Neural cell (in vitro differentiated cells): ENCODE measurements around the gene SSR2.

Source experiments
- CTCF ChIP-seq: fragments of 450-650 bp; IDR thresholded peaks from 2 replicates; pipeline ENCODE4 v1.5.1; 2014; ENCODE audit warnings: antibody characterized with exemption, mild to moderate bottlenecking, moderate library complexity; ENCODE audit not compliant: poor library complexity, severe bottlenecking
- EZH2 ChIP-seq: fragments of 200-600, 300-800 bp; shearing (Covaris generic), sonication (generic); IDR thresholded peaks from 2 replicates; pipeline ENCODE4 v1.6.1; 2014; ENCODE audit warnings: antibody characterized with exemption, low read length, borderline replicate concordance, mild to moderate bottlenecking; ENCODE audit not compliant: insufficient read depth, poor library complexity, severe bottlenecking
- POLR2AphosphoS5 ChIP-seq: IDR thresholded peaks from 2 replicates; pipeline ENCODE4 v1.6.1; 2012
- REST ChIP-seq: IDR thresholded peaks from 2 replicates; pipeline ENCODE4 v1.6.1; 2012; ENCODE audit warnings: borderline replicate concordance

DNA sequence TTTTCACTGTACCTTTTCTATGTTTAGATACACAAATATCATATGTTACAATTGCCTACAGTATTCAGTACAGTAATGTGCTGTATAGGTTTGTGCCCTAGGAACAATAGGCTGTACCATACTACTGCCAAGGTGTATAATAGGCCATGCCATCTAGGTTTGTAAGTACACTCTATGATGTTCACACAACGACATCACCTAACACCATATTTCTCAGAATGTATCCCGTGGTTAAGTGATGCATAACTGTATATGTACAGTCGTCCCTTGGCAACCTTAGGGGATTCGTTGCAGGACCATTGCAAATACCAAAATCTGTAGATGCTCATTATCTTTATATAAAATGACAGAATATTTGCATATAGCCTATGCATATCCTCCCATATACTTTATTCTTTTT, 5.8 kb upstream of the SSR2 start:
- TF ChIP-seq EZH2 (no peak), CTCF (no peak), POLR2AphosphoS5 (no peak), REST (no peak)
